GM21360 (cell line): ENCODE data around the gene FGR.

ENCODE experiments used
- ATAC-seq: cut with Tn5 transposase; IDR thresholded peaks from one replicate; pipeline ENCODE4 v1.9.1; 2021; ENCODE audit warnings: mild to moderate bottlenecking, moderate library complexity; ENCODE audit not compliant: unreplicated experiment

The FGR gene

GRCh38 chr1:27590917-27591508 is 44.0 kb downstream of the FGR start:
- no peak for ATAC-seq

GRCh38 chr1:27589841-27590426 is 45.1 kb downstream of the FGR start:
- ATAC-seq = no peak

GRCh38 chr1:27589441-27589840 is 45.5 kb downstream of the FGR start:
- ATAC-seq = no peak

GRCh38 chr1:27588256-27589232 is 46.4 kb downstream of the FGR start:
- no peak for ATAC-seq

GRCh38 chr1:27585684-27586083 is 49.3 kb downstream of the FGR start:
- no peak for ATAC-seq

- no peak for ATAC-seq
Observed at GRCh38 chr1:27584453-27584852, 50.5 kb downstream of the FGR start.

- ATAC-seq = no peak
Observed at GRCh38 chr1:27583479-27583878, 51.5 kb downstream of the FGR start.

GRCh38 chr1:27581823-27582243 is 53.2 kb downstream of the FGR start:
- no peak for ATAC-seq

- no peak for ATAC-seq
Observed at GRCh38 chr1:27577504-27578188, 57.3 kb downstream of the FGR start.

- no peak for ATAC-seq
Observed at GRCh38 chr1:27576806-27577227, 58.2 kb downstream of the FGR start.

- no peak for ATAC-seq
Observed at GRCh38 chr1:27575840-27576331, 59.1 kb downstream of the FGR start.

- ATAC-seq = no peak
Observed at GRCh38 chr1:27574871-27575831, 59.8 kb downstream of the FGR start.

- no peak for ATAC-seq
Observed at GRCh38 chr1:27574001-27574781, 60.8 kb downstream of the FGR start.

GRCh38 chr1:27572679-27573426 is 62.1 kb downstream of the FGR start:
- no peak for ATAC-seq

- no peak for ATAC-seq
Observed at GRCh38 chr1:27572019-27572678, 62.8 kb downstream of the FGR start.

- no peak for ATAC-seq
Observed at GRCh38 chr1:27571439-27572018, 63.5 kb downstream of the FGR start.

GRCh38 chr1:27570784-27571183 is 64.2 kb downstream of the FGR start:
- no peak for ATAC-seq

GRCh38 chr1:27570356-27570755 is 64.6 kb downstream of the FGR start:
- ATAC-seq = no peak
